ENCODE data around the gene USP46. TPM values are rescaled to one million over a fixed set of nuclear protein-coding genes. Genes with fewer than 3 reads are reported as not detected.

USP46 gene
- total RNA-seq, 2 experiments from 2014 or later = 3.8 to 4.6 TPM

Other genes starting within 250 kb of the USP46 start
- gene ERVMER34-1, start 92.1 kb upstream of the USP46 start, total RNA-seq = not detected
- gene RASL11B, start 203.0 kb upstream of the USP46 start, total RNA-seq = under 1 TPM in 1 of 2 experiments, not detected in 1; 0.13 TPM

All from activated CD8-positive, alpha-beta T cell treated with anti-CD3 and anti-CD28 coated beads, Interleukin-2, amount 10 ng/mL, durations not matched to agents 7 days and 5 days (primary cell).